Placental pericyte (primary cell): ENCODE data around the gene HRCT1. TPM values are rescaled to one million over a fixed set of nuclear protein-coding genes. Genes with fewer than 3 reads are reported as not detected.

Source experiments
- total RNA-seq: library from RNA; depleted of rRNA; stranded (reverse); fragments of >200 nt; gene quantifications from 2 replicates; pipeline ENCODE4 v1.2.3, GENCODE V29; 2012

HRCT1 gene
- total RNA-seq, result 0.43 TPM in 1 of 2 replicates, not detected in the other

GRCh38 chr9:35905912-35906679 is at the start of gene HRCT1:
HRCT1 (plus strand) TSS chr9:35906202; CDS start chr9:35906288, 86 bp downstream.

GRCh38 chr9:35870351-35870923 is 35.6 kb upstream of the HRCT1 start, which contains the start of gene OR13J1:
OR13J1 (minus strand) TSS chr9:35870401; CDS start chr9:35870401, 0 bp downstream.

DNA sequence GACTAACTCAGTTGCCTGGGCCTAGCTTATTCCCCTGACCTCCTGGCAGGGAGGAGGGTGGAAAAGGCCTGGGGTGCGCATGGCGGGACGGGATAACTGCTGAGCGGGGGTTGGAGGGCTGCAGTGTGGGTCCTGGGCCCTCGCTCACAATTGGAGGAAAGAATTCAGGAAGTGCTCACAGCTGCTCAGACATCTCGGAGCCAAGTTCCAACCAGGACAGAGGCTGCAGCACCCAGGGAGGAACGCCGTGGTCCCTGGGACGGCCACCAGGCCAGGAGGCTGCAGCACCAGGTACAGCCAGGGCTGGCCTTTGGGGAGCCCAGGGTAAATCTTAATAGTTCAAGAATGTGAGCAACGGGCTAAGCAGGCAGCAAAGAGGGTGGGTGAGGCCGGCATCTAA is 3.3 kb downstream of the HRCT1 start, which contains the start of gene SPAAR:
SPAAR (plus strand) TSS at position 217 of the 400 bp plus-strand sequence. CDS start 974 bp downstream, outside the sequence.

Other genes starting within 250 kb of the HRCT1 start
- 24,654 and 27,284 TPM in 2 replicates for gene RMRP, start 248.2 kb upstream of the HRCT1 start, total RNA-seq
- gene CCDC107, start 247.9 kb upstream of the HRCT1 start, total RNA-seq, result 8.3 and 19.9 TPM in 2 replicates
- gene ARHGEF39, start 241.0 kb upstream of the HRCT1 start, total RNA-seq, result 0.44 and 6.3 TPM in 2 replicates
- gene CA9, start 232.3 kb upstream of the HRCT1 start, total RNA-seq, result not detected in 2 replicates
- 668 and 1,162 TPM in 2 replicates for gene TPM2, start 216.3 kb upstream of the HRCT1 start, total RNA-seq
- gene TLN1, start 174.0 kb upstream of the HRCT1 start, total RNA-seq, result 382 and 598 TPM in 2 replicates
- 125 and 128 TPM in 2 replicates for gene CREB3, start 173.5 kb upstream of the HRCT1 start, total RNA-seq
- 41.9 and 42.0 TPM in 2 replicates for gene GBA2, start 157.0 kb upstream of the HRCT1 start, total RNA-seq
- 17.1 and 23.6 TPM in 2 replicates for gene RGP1, start 156.9 kb upstream of the HRCT1 start, total RNA-seq
- gene MSMP, start 151.9 kb upstream of the HRCT1 start, total RNA-seq, result not detected in 2 replicates
- gene NPR2, start 114.6 kb upstream of the HRCT1 start, total RNA-seq, result 14.0 and 22.3 TPM in 2 replicates
- gene SPAG8, start 93.9 kb upstream of the HRCT1 start, total RNA-seq, result 0.66 and 1.0 TPM in 2 replicates
- 16.6 and 26.7 TPM in 2 replicates for gene HINT2, start 91.2 kb upstream of the HRCT1 start, total RNA-seq
- not detected in 2 replicates for gene FAM221B, start 77.5 kb upstream of the HRCT1 start, total RNA-seq
- 0.86 and 2.6 TPM in 2 replicates for gene TMEM8B, start 77.0 kb upstream of the HRCT1 start, total RNA-seq
- gene OR13J1, start 35.8 kb upstream of the HRCT1 start, total RNA-seq, result not detected in 2 replicates
- gene SPAAR, start 3.3 kb downstream of the HRCT1 start, total RNA-seq, result not detected in 2 replicates
- 0.14 and 0.22 TPM in 2 replicates for gene OR2S2, start 52.0 kb downstream of the HRCT1 start, total RNA-seq
- gene RECK, start 130.7 kb downstream of the HRCT1 start, total RNA-seq, result 13.8 and 17.9 TPM in 2 replicates
- gene GLIPR2, start 230.5 kb downstream of the HRCT1 start, total RNA-seq, result 14.0 and 53.0 TPM in 2 replicates